A549 (cell line): Measurements from ENCODE around the gene KCNK15.

Source experiments
- CHD2 ChIP-seq: fragments of 150-350 bp; IDR thresholded peaks from 2 replicates; pipeline ENCODE4 v1.6.1; 2014; ENCODE audit warnings: low read length; ENCODE audit not compliant: partially characterized antibody
- JUNB ChIP-seq: fragments of >200 bp; sonication (Bioruptor Twin); formaldehyde crosslinking; IDR thresholded peaks from 2 replicates; pipeline ENCODE4 v1.6.1; 2016
- POLR2A ChIP-seq: IDR thresholded peaks from 2 replicates; pipeline ENCODE4 v1.6.1; 2012; ENCODE audit warnings: mild to moderate bottlenecking, low read length
- RCOR1 ChIP-seq: fragments of 150-350 bp; IDR thresholded peaks from 2 replicates; pipeline ENCODE4 v1.6.1; 2014; ENCODE audit warnings: antibody characterized with exemption, low read length, low read depth
- RFX5 ChIP-seq: fragments of 450-650 bp; IDR thresholded peaks from 2 replicates; pipeline ENCODE4 v1.7.1; 2014; ENCODE audit warnings: antibody characterized with exemption, mild to moderate bottlenecking, moderate library complexity
- TF ChIP-seq, protein P1 (sequence below): fragments of >200 bp; sonication (Bioruptor Twin); formaldehyde crosslinking; IDR thresholded peaks from 3 replicates; pipeline ENCODE4 v1.5.1; 2016
- TF ChIP-seq, protein P2 (sequence below): IDR thresholded peaks from 2 replicates; pipeline ENCODE4 v1.6.1; 2012

DNA sequence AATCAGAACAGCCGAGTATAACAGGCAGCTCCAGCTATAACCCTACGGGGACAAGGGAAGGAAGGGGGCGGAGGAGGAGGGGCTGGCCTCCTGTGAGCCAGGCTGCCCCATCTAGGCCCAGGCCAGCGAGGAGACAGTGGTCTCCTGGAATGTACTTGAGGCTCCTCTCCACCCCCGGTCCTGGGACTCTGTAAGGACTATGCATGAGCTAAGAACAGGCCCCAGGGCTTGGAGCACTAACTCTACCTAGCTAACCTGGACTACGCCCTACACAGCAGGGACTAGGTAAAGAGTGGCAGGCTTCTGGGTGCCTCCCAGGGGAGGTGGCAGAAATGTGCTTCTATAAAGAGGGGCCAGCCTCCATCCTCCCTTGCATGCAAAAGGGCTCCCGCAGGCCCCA lies 8.9 kb downstream of the KCNK15 start:
- TF ChIP-seq, protein P1, sequence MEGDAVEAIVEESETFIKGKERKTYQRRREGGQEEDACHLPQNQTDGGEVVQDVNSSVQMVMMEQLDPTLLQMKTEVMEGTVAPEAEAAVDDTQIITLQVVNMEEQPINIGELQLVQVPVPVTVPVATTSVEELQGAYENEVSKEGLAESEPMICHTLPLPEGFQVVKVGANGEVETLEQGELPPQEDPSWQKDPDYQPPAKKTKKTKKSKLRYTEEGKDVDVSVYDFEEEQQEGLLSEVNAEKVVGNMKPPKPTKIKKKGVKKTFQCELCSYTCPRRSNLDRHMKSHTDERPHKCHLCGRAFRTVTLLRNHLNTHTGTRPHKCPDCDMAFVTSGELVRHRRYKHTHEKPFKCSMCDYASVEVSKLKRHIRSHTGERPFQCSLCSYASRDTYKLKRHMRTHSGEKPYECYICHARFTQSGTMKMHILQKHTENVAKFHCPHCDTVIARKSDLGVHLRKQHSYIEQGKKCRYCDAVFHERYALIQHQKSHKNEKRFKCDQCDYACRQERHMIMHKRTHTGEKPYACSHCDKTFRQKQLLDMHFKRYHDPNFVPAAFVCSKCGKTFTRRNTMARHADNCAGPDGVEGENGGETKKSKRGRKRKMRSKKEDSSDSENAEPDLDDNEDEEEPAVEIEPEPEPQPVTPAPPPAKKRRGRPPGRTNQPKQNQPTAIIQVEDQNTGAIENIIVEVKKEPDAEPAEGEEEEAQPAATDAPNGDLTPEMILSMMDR: no peak
- TF ChIP-seq JUNB: no peak
- TF ChIP-seq RFX5: no peak
- no peak for TF ChIP-seq POLR2A
- TF ChIP-seq CHD2: no peak
- no peak for TF ChIP-seq RCOR1
- TF ChIP-seq, protein P2, sequence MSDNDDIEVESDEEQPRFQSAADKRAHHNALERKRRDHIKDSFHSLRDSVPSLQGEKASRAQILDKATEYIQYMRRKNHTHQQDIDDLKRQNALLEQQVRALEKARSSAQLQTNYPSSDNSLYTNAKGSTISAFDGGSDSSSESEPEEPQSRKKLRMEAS: no peak
